Retinal pigment epithelial cell (primary cell): ENCODE results near the gene PNRC2.

ENCODE experiments used
- DNase-seq: peaks from one replicate; pipeline ENCODE4 v3.0.0-alpha.2; 2010; ENCODE audit warnings: low read depth
- H3K4me3 ChIP-seq: 2 replicates; pipeline ENCODE4 v1.5.1; 2011; ENCODE audit warnings: mild to moderate bottlenecking, low read length, control low read depth, moderate library complexity
- TF ChIP-seq, protein P1 (sequence below): conservative IDR thresholded peaks from 2 replicates; pipeline ENCODE4 v1.5.1; 2011; ENCODE audit warnings: low read depth, low read length, control low read depth, inconsistent platforms

The PNRC2 gene

DNA sequence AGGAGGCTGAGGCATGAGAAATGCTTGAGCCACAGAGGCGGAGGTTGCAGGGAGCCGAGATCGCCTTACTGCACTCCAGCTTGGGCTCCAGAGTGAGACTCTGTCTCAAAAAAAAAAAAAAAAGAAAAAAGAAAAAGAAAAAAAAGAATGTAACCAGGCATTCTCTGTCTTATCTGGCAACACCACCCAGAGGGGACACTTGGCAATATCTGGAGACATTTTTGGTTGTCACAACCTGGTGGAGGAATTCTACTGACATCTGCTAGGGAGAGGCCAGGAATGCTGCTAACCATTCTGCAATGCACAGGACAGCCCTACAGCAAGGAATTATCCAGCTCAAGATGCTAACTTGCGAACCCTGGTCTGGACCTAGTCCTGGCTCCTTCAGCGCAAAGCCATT, 44.2 kb upstream of the PNRC2 start:
- DNase-seq: no peak
- TF ChIP-seq, protein P1, sequence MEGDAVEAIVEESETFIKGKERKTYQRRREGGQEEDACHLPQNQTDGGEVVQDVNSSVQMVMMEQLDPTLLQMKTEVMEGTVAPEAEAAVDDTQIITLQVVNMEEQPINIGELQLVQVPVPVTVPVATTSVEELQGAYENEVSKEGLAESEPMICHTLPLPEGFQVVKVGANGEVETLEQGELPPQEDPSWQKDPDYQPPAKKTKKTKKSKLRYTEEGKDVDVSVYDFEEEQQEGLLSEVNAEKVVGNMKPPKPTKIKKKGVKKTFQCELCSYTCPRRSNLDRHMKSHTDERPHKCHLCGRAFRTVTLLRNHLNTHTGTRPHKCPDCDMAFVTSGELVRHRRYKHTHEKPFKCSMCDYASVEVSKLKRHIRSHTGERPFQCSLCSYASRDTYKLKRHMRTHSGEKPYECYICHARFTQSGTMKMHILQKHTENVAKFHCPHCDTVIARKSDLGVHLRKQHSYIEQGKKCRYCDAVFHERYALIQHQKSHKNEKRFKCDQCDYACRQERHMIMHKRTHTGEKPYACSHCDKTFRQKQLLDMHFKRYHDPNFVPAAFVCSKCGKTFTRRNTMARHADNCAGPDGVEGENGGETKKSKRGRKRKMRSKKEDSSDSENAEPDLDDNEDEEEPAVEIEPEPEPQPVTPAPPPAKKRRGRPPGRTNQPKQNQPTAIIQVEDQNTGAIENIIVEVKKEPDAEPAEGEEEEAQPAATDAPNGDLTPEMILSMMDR: no peak
- no peak overlapping the region for H3K4me3 ChIP-seq

DNA sequence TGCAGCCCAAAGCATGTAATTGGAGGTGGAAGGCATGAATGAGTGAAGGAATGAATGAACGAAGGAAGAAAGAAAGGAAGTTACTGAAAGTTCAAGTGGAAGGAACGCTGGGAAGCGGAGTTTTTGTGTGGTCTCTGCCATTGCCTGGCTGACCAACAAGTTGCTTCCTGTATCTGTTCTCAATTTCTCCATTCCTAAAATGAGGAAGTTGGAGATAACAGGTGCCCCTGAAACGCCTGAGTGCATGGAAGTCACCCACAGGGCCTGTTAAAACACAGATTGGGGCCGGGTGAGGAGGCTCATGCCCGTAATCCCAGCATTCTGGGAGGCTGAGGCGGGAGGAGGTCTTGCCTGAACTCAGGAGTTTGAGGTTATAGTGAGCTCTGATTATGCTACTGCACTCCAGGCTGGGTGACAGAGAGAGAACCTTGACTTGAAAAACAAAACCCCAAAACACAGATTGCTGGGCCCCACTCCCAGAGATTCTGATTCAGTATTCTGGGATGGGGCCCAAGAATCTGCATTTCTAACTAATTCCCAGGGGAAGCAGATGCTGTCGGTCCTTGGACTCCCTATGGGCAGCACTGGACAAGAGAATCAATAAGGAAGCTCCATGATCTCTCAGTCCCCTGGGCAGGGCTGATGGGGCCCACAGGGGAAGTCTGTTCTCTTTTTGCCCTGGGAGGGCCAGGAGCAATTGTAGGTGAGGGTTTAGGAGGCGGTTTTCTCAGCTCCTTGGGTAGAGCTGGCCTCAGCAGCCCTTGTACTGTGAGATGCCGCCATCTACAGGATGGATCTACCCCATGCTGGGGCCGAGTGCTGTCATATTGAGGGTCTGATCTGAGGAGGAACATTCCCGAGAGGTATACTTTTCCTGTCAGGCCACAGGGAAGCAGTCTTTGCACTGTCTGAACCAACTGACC, 43.2 kb upstream of the PNRC2 start:
- H3K4me3 ChIP-seq: no peak overlapping the region
- TF ChIP-seq, protein P1: peak; percentile 86
- DNase-seq: peak; percentile 44

DNA sequence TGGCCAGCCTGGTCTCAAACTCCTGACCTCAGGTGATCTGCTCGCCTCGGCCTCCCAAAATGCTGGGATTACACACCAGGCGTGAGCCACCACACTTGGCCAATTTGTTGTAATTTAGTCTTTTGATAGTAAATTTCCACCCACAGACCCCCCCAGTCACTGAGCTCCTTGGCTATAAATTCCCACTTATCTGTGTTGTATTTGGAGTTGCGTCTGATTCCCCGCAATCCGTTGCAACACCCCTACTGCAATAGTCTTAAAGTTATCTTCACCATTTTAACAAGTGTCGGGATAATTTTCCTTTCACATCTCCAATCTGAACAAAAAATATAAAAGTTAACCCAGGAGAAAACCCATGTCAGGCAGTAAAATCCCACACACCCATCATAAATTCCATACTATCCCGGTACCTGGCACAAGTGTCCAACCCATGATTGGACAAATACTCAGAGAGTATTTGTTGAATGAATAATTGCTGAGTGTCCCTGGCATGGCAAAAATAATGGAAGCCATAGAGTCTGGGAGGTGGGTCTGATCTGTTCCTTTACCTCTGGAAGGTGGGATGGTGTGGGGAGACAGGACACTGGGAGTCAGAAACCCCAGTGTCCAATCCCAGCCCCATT, 37.2 kb upstream of the PNRC2 start:
- H3K4me3 ChIP-seq: no peak overlapping the region
- TF ChIP-seq, protein P1: no peak
- DNase-seq: no peak

- H3K4me3 ChIP-seq: no peak overlapping the region
- TF ChIP-seq, protein P1: no peak
- no peak for DNase-seq
These were observed 35.8 kb upstream of the PNRC2 start for GRCh38 chr1:23923592-23924499.

GRCh38 chr1:23924601-23925000, 35.0 kb upstream of the PNRC2 start:
- no peak overlapping the region for H3K4me3 ChIP-seq
- DNase-seq: no peak
- TF ChIP-seq, protein P1: no peak

- no peak overlapping the region for H3K4me3 ChIP-seq
- TF ChIP-seq, protein P1: no peak
- DNase-seq: no peak
These were observed 34.3 kb upstream of the PNRC2 start for GRCh38 chr1:23925279-23925678.
